ENCODE data around the gene SLC16A5. TPM values are rescaled to one million over a fixed set of nuclear protein-coding genes. Genes with fewer than 3 reads are reported as not detected.

The SLC16A5 gene
- total RNA-seq, 1 experiment from 2014 or later = 33.8 TPM

GRCh38 chr17:75103601-75104554, 16.1 kb downstream of the SLC16A5 start:
- Mint-ChIP-seq H3K36me3 (ENCODE audit: insufficient read depth, unreplicated experiment) (peaks cover 44% of the 10 kb centered on the region), H3K4me3 (ENCODE audit: unreplicated experiment) (no peak overlapping the region), H3K4me1 (ENCODE audit: low read depth, unreplicated experiment) (peaks cover 3% of the 10 kb centered on the region), H3K27me3 (ENCODE audit: insufficient read depth, unreplicated experiment) (no peaks in the 10 kb centered on the region), H3K27ac (ENCODE audit: unreplicated experiment) (no peak overlapping the region), H3K9me3 (ENCODE audit: unreplicated experiment) (no peaks in the 10 kb centered on the region)
- Histone ChIP-seq H3K4me3 (ENCODE audit: low read depth, low read length) (no peak overlapping the region), H3K27me3 (replicated peaks; ENCODE audit: control insufficient read depth, insufficient read depth, low read length) (no peaks in the 10 kb centered on the region), H3K4me1 (no peaks in the 10 kb centered on the region), H3K9me3 (no peaks in the 10 kb centered on the region), H3K36me3 (ENCODE audit: control insufficient read depth, insufficient read depth, low read length) (no peaks in the 10 kb centered on the region; the same call in 1 of the 2 replicates)
- no peak for TF ChIP-seq CTCF (IDR thresholded peaks at IDR 0.05; ENCODE audit: insufficient read depth in 1 of 2, low read depth in 1 of 2, low read length in 1 of 2, severe bottlenecking in 1 of 2, unreplicated experiment in 1 of 2)
- ChIA-PET CTCF (interaction anchor here (0.8 to 1.5 kb wide), 3 partner anchors 10 to 98 kb away, joined by 3 to 5 read pairs (median 5); no protein-coding TSS in a partner anchor), POLR2A (interaction anchor here (1.1 kb wide), 1 partner anchor 18 kb away, joined by 7 read pairs; no protein-coding TSS in a partner anchor)
- intact Hi-C loops (cut with micrococcal nuclease; ENCODE audit: unreplicated experiment) = loop anchor here (2.0 kb wide), 1 partner anchor 27 kb away; no protein-coding TSS in a partner anchor
- no peak for DNase-seq
- BruUV-seq (replicated peaks) = no TSS peak

- Histone ChIP-seq H3K36me3 (ENCODE audit: control insufficient read depth, insufficient read depth, low read length) (no peaks in the 10 kb centered on the region; the same call in 1 of the 2 replicates), H3K4me3 (ENCODE audit: low read depth, low read length) (no peak overlapping the region), H3K4me1 (no peaks in the 10 kb centered on the region), H3K27me3 (replicated peaks; ENCODE audit: control insufficient read depth, insufficient read depth, low read length) (no peaks in the 10 kb centered on the region), H3K9me3 (no peaks in the 10 kb centered on the region)
- peaks cover 3% of the 10 kb centered on the region for H3K4me1 Mint-ChIP-seq (ENCODE audit: low read depth, unreplicated experiment)
- TF ChIP-seq CTCF (IDR thresholded peaks at IDR 0.05; ENCODE audit: insufficient read depth in 1 of 2, low read depth in 1 of 2, low read length in 1 of 2, severe bottlenecking in 1 of 2, unreplicated experiment in 1 of 2) = peak; percentile 81 to 85
- H3K4me3 Mint-ChIP-seq (ENCODE audit: unreplicated experiment) = no peak overlapping the region
- H3K27ac Mint-ChIP-seq (ENCODE audit: unreplicated experiment) = peak overlapping the region; percentile 61
- POLR2A ChIA-PET = interaction anchor here (1.6 kb wide), 1 partner anchor 17 kb away, joined by 13 read pairs; the partner anchor contains the start of gene SLC16A5
- no TSS peak for BruUV-seq (replicated peaks)
- CTCF ChIA-PET = interaction anchor here (0.6 to 2.4 kb wide), 13 partner anchors 9 to 144 kb away, joined by 3 to 16 read pairs (median 5); partner anchors contain the start of gene SLC16A5
- no peaks in the 10 kb centered on the region for H3K9me3 Mint-ChIP-seq (ENCODE audit: unreplicated experiment)
- H3K36me3 Mint-ChIP-seq (ENCODE audit: insufficient read depth, unreplicated experiment) = peaks cover 39% of the 10 kb centered on the region
- intact Hi-C loops (cut with micrococcal nuclease; ENCODE audit: unreplicated experiment) = loop anchor here (2.0 to 5.0 kb wide), 2 partner anchors 29 to 38 kb away; no protein-coding TSS in a partner anchor
- peak; percentile 74 to 77 for DNase-seq
- no peaks in the 10 kb centered on the region for H3K27me3 Mint-ChIP-seq (ENCODE audit: insufficient read depth, unreplicated experiment)
Observed at GRCh38 chr17:75105126-75106080, 17.6 kb downstream of the SLC16A5 start.

All from Caco-2 (cell line).